AG08396 (cell line): Measurements from ENCODE around the gene NUP210.

Source experiments
- DNase-seq: peaks from one replicate; pipeline ENCODE4 v3.0.0; 2012; ENCODE audit warnings: low spot score, mixed read lengths

NUP210 gene

DNA sequence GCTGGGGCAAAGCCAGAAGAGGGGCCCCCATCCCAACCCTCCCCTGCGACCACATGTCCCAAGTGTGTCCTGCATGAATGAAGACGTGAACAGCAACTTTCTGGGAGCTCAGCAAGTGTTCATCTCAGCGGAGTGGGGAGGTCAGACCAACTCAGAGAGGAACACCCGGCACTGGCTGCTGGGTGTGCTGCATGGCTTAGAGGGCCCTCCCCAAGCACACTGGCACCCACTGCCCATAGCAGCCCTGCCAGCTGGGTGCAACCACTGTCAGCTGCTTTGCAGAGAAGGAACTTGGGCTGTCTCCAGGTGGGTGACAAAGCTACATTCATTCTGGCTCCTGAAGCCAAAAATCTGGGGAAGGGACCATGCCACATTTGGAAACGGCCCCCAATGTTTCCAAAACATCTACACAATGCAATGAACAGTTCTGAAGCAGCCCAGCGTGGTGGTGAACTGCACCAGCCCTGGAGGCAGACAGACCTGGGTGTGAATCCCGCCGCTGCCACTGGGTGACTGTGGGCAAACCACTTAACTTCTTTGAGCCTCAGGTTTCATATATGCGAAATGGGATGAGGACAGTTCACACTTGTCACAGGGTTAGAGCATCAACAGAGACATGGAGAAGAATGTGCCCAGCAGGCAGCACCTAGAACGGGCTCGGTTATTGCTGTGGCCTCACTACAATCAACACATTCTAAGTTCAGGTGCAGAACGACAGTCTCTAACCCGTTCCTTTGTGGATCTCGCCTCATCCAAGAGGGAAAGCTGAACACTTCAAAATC, 145.4 kb downstream of the NUP210 start:
- DNase-seq, result no peak

GRCh38 chr3:13274125-13274524, 146.0 kb downstream of the NUP210 start:
- DNase-seq, result no peak

GRCh38 chr3:13273604-13274105, 146.5 kb downstream of the NUP210 start:
- no peak for DNase-seq

DNA sequence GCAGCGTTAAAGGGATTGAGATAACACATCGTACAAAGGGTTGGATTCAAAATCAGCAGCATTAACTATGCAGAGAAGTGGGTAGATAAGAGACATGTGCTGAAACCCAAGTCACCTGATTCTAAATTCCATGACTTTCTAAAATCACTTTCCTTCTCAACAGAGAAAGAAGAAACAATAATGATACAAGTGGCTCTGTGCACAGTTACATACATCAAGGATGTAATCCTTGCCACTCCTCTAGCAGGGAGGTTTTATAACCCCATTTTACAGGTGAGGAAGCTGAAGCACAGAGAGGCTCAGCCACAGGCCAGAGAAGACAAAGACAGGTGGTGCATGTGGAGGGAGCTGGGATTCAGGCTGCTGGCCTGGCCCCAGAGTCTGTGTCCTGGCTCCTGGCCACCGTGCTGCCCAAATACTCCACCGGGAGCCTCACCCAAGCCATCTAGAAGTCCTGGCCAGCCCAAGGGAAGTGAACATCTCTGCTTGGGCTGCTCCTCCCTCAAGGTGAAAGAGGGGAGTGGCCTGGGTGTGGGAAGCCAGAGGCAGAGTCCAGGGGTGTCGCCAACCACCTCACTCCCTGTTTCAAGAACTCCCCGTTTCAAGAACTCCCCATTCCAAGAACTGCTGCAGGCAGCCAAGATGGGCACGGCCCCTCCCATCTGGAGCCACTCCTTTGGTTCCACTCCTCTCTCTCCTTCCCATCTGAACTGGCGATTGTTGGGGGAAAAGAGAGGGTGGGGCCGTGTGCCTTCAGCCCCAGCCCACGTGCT, 147.1 kb downstream of the NUP210 start:
- no peak for DNase-seq

GRCh38 chr3:13269711-13270378, 150.3 kb downstream of the NUP210 start:
- DNase-seq, result no peak

- no peak for DNase-seq
These were observed 151.1 kb downstream of the NUP210 start for GRCh38 chr3:13268961-13269441.

DNA sequence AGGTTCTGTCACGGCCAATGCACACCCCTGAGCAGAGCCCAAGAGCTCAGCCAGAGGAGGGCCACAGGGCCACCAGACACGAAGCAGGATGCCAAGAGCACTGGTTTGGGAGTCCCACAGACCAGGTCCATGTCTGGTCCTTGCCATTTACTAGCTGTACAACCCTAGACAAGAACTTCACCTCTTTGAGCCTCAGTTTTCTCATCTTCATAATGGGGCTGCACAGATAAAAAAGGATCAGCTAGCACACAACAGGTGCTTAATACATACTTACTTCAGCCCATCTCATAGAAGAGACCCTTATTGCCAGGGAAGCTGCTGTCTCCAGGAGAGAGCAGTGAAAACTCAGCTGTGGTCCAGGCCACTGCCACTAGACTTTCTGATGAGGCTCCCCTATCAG, 152.0 kb downstream of the NUP210 start:
- no peak for DNase-seq

DNA sequence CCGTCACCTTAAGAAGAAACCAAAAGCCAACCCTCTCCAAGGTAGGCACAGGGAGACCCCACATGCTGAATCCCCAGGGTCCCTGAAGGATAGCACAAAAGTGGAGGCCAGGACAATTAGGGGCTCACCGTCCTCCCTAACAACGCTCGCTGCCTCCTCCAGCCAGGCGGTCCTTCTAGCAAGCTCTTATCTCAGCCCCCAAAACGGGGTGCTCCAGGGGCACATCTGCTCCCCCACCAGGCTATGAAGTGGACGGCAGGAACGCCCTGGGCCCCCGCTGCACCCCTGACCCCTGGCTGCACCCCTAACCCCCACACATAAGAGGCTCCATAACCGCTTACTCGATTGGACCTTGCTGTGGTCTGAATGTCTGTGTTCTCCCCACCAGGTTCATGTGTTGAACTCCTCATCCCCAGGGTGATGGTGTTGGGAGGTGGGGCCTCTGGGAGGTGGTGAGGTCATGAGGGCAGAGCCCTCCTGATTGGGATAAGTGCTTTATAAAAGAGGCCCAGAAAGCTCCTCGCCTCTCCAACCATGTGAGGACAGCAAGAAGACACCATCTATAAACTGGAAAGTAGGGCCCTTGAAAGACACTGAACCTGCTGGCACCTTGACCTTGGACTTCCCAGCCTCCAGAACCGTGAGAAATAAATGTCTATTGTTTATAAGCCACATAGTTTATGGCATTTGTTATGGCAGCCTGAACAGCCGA, 153.3 kb downstream of the NUP210 start:
- DNase-seq, result no peak
